A673 (cell line): ENCODE results near the gene HSD17B13.

ENCODE experiments used
- CTCF ChIP-seq: fragments of 300-800, 200-600 bp; sonication (generic); conservative IDR thresholded peaks from 2 replicates; pipeline ENCODE4 v1.5.1; 2017; ENCODE audit warnings: low read depth, mild to moderate bottlenecking, antibody characterized with exemption, low read length, moderate library complexity, mixed read lengths
- EZH2 ChIP-seq: fragments of 200-600 bp; sonication (generic); IDR thresholded peaks from 2 replicates; pipeline ENCODE4 v1.6.1; 2017; ENCODE audit warnings: borderline replicate concordance, low read depth, mild to moderate bottlenecking, mixed read lengths, antibody characterized with exemption, low read length; ENCODE audit not compliant: poor library complexity, severe bottlenecking

GRCh38 chr4:87275311-87275710, 47.4 kb downstream of the HSD17B13 start:
- TF ChIP-seq CTCF: no peak
- TF ChIP-seq EZH2: no peak
